Astrocyte (in vitro differentiated cells and primary cell): ENCODE data around the gene ACIN1.

Experiments used
- EZH2 ChIP-seq: IDR thresholded peaks from 2 replicates; pipeline ENCODE4 v1.6.1; 2012; ENCODE audit warnings: mild to moderate bottlenecking, low read length, inconsistent platforms; ENCODE audit not compliant: insufficient read depth
- TF ChIP-seq, protein P1 (sequence below): IDR thresholded peaks from 2 replicates; pipeline ENCODE4 v1.5.1; 2011; ENCODE audit warnings: low read depth, mild to moderate bottlenecking, inconsistent platforms, low read length, moderate library complexity; ENCODE audit not compliant: insufficient read depth

- TF ChIP-seq, protein P1, sequence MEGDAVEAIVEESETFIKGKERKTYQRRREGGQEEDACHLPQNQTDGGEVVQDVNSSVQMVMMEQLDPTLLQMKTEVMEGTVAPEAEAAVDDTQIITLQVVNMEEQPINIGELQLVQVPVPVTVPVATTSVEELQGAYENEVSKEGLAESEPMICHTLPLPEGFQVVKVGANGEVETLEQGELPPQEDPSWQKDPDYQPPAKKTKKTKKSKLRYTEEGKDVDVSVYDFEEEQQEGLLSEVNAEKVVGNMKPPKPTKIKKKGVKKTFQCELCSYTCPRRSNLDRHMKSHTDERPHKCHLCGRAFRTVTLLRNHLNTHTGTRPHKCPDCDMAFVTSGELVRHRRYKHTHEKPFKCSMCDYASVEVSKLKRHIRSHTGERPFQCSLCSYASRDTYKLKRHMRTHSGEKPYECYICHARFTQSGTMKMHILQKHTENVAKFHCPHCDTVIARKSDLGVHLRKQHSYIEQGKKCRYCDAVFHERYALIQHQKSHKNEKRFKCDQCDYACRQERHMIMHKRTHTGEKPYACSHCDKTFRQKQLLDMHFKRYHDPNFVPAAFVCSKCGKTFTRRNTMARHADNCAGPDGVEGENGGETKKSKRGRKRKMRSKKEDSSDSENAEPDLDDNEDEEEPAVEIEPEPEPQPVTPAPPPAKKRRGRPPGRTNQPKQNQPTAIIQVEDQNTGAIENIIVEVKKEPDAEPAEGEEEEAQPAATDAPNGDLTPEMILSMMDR: no peak
- TF ChIP-seq EZH2: no peak
Observed at GRCh38 chr14:23110579-23111365, 15.8 kb upstream of the ACIN1 start.
